HepG2 (cell line): Measurements from ENCODE around the gene VEGFA. TPM values are rescaled to one million over a fixed set of nuclear protein-coding genes. Genes with fewer than 3 reads are reported as not detected.

Source experiments
- AKNA ChIP-seq: sonication (generic); formaldehyde crosslinking; IDR thresholded peaks from 2 replicates; pipeline ENCODE4 v1.4.0; 2020; ENCODE audit warnings: missing genetic modification reagents, borderline replicate concordance
- PATZ1 ChIP-seq: sonication (generic); formaldehyde crosslinking; IDR thresholded peaks from 2 replicates; pipeline ENCODE4 v1.4.0; 2020; ENCODE audit warnings: missing genetic modification reagents
- ZNF121 ChIP-seq: sonication (generic); formaldehyde crosslinking; IDR thresholded peaks from 2 replicates; pipeline ENCODE4 v1.5.0; 2020; ENCODE audit warnings: mild to moderate bottlenecking, missing genetic modification reagents
- ZNF276 ChIP-seq: sonication (generic); formaldehyde crosslinking; IDR thresholded peaks from 2 replicates; pipeline ENCODE4 v1.4.0; 2020; ENCODE audit warnings: mild to moderate bottlenecking, low read depth, missing genetic modification reagents
- ZNF333 ChIP-seq: sonication (generic); formaldehyde crosslinking; IDR thresholded peaks from 2 replicates; pipeline ENCODE4 v1.4.0; 2020; ENCODE audit warnings: mild to moderate bottlenecking, missing genetic modification reagents, borderline replicate concordance
- ZNF577 ChIP-seq: sonication (generic); formaldehyde crosslinking; IDR thresholded peaks from 2 replicates; pipeline ENCODE4 v1.4.0; 2020; ENCODE audit warnings: mild to moderate bottlenecking, low read depth, missing genetic modification reagents, borderline replicate concordance
- ZNF772 ChIP-seq: sonication (generic); formaldehyde crosslinking; IDR thresholded peaks from 2 replicates; pipeline ENCODE4 v1.5.0; 2020; ENCODE audit warnings: mild to moderate bottlenecking, missing genetic modification reagents
- polyA plus RNA-seq, 8 experiments: library from polyadenylated mRNA; depleted of rRNA in 3 of 8; stranded (reverse) in 7 of 8; unstranded in 1 of 8; fragments of >200 nt; fragmentation: Illumina TruSeq in 4 of 8; extraction: Trizol in 4 of 8; gene quantifications; 2 replicates each; pipeline versions ENCODE4 v1.2.1 to v1.2.3, GENCODE V29; 2011 to 2016; ENCODE audit warnings: low read depth in 4 of 8, missing spikeins in 1 of 8, mixed read lengths in 1 of 8; ENCODE audit not compliant: insufficient read depth in 1 of 8
- total RNA-seq, 5 experiments: library from RNA; depleted of rRNA; stranded (reverse); fragments of >200 nt; fragmentation: Illumina TruSeq; extraction: Trizol; gene quantifications; 2 replicates each; pipeline ENCODE4 v1.2.3, GENCODE V29; 2016; ENCODE audit warnings: low read depth in 1 of 5

VEGFA gene
- total and polyA plus RNA-seq, 2 of the 13 experiments (the other 11 are each of a cell fraction or from before 2014, with no cell fraction given) = 68.1 to 629 TPM

GRCh38 chr6:43747784-43748183, 22.2 kb upstream of the VEGFA start (continued):
- TF ChIP-seq ZNF276 (CRISPR knock-in tag) = no peak
- TF ChIP-seq ZNF772 (CRISPR knock-in tag) = no peak
- TF ChIP-seq ZNF333 (CRISPR knock-in tag) = no peak
- no peak for TF ChIP-seq ZNF577
- TF ChIP-seq AKNA (CRISPR knock-in tag) = no peak
- TF ChIP-seq PATZ1 (CRISPR knock-in tag) = no peak
- no peak for TF ChIP-seq ZNF121 (CRISPR knock-in tag)
